AG04450 (cell line): ENCODE data around the gene TTC38. TPM values are rescaled to one million over a fixed set of nuclear protein-coding genes. Genes with fewer than 3 reads are reported as not detected.

Experiments
- CTCF ChIA-PET: fragments of 300-600, 350-600 bp; formaldehyde crosslinking; extraction: SDS; loops from one replicate; lab custom pipeline; 2022; ENCODE audit warnings: antibody characterized with exemption, inconsistent platforms; lab: Charles Lee
- POLR2A ChIA-PET: fragments of 350-600 bp; formaldehyde crosslinking; extraction: SDS; loops from one replicate; lab custom pipeline; 2021; ENCODE audit warnings: antibody characterized with exemption, inconsistent platforms; lab: Yijun Ruan, JAX
- DNase-seq: peaks from one replicate; pipeline ENCODE4 v3.0.0-alpha.2; 2011; ENCODE audit warnings: low read depth, low spot score
- H3K27ac ChIP-seq: one replicate; pipeline ENCODE4 v1.5.1; 2012; ENCODE audit warnings: low read depth, low read length, control low read depth
- H3K27me3 ChIP-seq: one replicate; pipeline ENCODE4 v1.6.0; 2012; ENCODE audit warnings: low read length; ENCODE audit not compliant: control insufficient read depth, insufficient read depth
- H3K4me3 ChIP-seq: 2 replicates; pipeline ENCODE4 v1.5.1; 2011; ENCODE audit warnings: mild to moderate bottlenecking, low read depth, low read length, control low read depth
- H3K9me3 ChIP-seq: 2 replicates; pipeline ENCODE4 v1.5.1; 2012; ENCODE audit warnings: low read length; ENCODE audit not compliant: control insufficient read depth, insufficient read depth
- polyA plus RNA-seq: library from polyadenylated mRNA; depleted of rRNA; stranded (reverse); fragments of >200 nt; gene quantifications from 2 replicates; pipeline ENCODE4 v1.2.3, GENCODE V29; 2011; rRNA removed
- TF ChIP-seq, protein P1 (sequence below): IDR thresholded peaks from 2 replicates; pipeline ENCODE4 v1.5.1; 2011; ENCODE audit warnings: low read depth, low read length, control low read depth, inconsistent platforms

The TTC38 gene
- polyA plus RNA-seq, 1 experiment = 23.7 TPM

GRCh38 chr22:46339956-46340355 is 72.1 kb downstream of the TTC38 start:
- DNase-seq = no peak
- ChIA-PET POLR2A (interaction anchor here (0.6 kb wide), 1 partner anchor 203 kb away, joined by 3 read pairs; no protein-coding TSS in a partner anchor), CTCF (interaction anchor here (1.1 kb wide), 1 partner anchor 27 kb away, joined by 5 read pairs; no protein-coding TSS in a partner anchor)
- Histone ChIP-seq H3K4me3 (no peak overlapping the region), H3K27ac (no peak overlapping the region), H3K27me3 (no peaks in the 10 kb centered on the region), H3K9me3 (no peaks in the 10 kb centered on the region; the same call in 1 of the 2 replicates)
- TF ChIP-seq, protein P1, sequence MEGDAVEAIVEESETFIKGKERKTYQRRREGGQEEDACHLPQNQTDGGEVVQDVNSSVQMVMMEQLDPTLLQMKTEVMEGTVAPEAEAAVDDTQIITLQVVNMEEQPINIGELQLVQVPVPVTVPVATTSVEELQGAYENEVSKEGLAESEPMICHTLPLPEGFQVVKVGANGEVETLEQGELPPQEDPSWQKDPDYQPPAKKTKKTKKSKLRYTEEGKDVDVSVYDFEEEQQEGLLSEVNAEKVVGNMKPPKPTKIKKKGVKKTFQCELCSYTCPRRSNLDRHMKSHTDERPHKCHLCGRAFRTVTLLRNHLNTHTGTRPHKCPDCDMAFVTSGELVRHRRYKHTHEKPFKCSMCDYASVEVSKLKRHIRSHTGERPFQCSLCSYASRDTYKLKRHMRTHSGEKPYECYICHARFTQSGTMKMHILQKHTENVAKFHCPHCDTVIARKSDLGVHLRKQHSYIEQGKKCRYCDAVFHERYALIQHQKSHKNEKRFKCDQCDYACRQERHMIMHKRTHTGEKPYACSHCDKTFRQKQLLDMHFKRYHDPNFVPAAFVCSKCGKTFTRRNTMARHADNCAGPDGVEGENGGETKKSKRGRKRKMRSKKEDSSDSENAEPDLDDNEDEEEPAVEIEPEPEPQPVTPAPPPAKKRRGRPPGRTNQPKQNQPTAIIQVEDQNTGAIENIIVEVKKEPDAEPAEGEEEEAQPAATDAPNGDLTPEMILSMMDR = no peak

- Histone ChIP-seq H3K27me3 (no peaks in the 10 kb centered on the region), H3K27ac (no peak overlapping the region), H3K4me3 (no peak overlapping the region), H3K9me3 (no peaks in the 10 kb centered on the region; the same call in 1 of the 2 replicates)
- DNase-seq = no peak
- ChIA-PET CTCF (interaction anchor here (0.7 to 1.1 kb wide), 2 partner anchors 27 to 462 kb away, joined by 3 to 5 read pairs; no protein-coding TSS in a partner anchor), POLR2A (no interaction called here)
- TF ChIP-seq, protein P1 = no peak
These were observed 72.9 kb downstream of the TTC38 start for GRCh38 chr22:46340676-46341075.

Other genes starting within 250 kb of the TTC38 start
- 8.5 and 10.4 TPM in 2 replicates for gene PPARA, start 117.5 kb upstream of the TTC38 start, polyA plus RNA-seq
- 7.7 and 8.7 TPM in 2 replicates for gene CDPF1, start 17.7 kb upstream of the TTC38 start, polyA plus RNA-seq
- gene PKDREJ, start 4.7 kb upstream of the TTC38 start, polyA plus RNA-seq = 0.01 TPM in 2 replicates
- gene GTSE1, start 28.9 kb downstream of the TTC38 start, polyA plus RNA-seq = 3.6 and 4.0 TPM in 2 replicates
- gene TRMU, start 67.7 kb downstream of the TTC38 start, polyA plus RNA-seq = 19.7 and 23.7 TPM in 2 replicates